ENCODE measurements around the gene WNT8A. TPM values are rescaled to one million over a fixed set of nuclear protein-coding genes. Genes with fewer than 3 reads are reported as not detected.

The WNT8A gene
- polyA plus RNA-seq, 3 donors: not detected

GRCh38 chr5:138111937-138112336 lies 28.1 kb downstream of the WNT8A start:
- Histone ChIP-seq H3K9me3 (replicated peaks in 1 of 2; ENCODE audit: control insufficient read depth in 1 of 2, insufficient read depth in 1 of 2, low read length in 2 of 2) (no peaks in the 10 kb centered on the region), H3K4me3 (replicated peaks in 1 of 3; ENCODE audit: low read depth in 2 of 3, low read length in 3 of 3) (no peak overlapping the region), H3K9ac (ENCODE audit: insufficient read depth, low read length, poor library complexity, severe bottlenecking) (no peak overlapping the region), H3K4me2 (replicated peaks; ENCODE audit: extremely low read depth, low read length, poor library complexity, severe bottlenecking) (no peak overlapping the region), H3K27me3 (ENCODE audit: control insufficient read depth in 2 of 2, insufficient read depth in 2 of 2, low read length in 2 of 2) (peaks cover 0 to 6% of the 10 kb centered on the region in 2 donors), H3K79me2 (ENCODE audit: insufficient read depth, low read length) (no peaks in the 10 kb centered on the region), H3K36me3 (replicated peaks in 1 of 2; ENCODE audit: control insufficient read depth in 1 of 2, insufficient read depth in 2 of 2, low read length in 2 of 2) (no peaks in the 10 kb centered on the region), H3K4me1 (ENCODE audit: control insufficient read depth in 1 of 2, insufficient read depth in 2 of 2, low read length in 2 of 2) (peaks cover 18 to 19% of the 10 kb centered on the region in 2 donors), H3K27ac (ENCODE audit: low read depth in 1 of 2, low read length in 2 of 2) (no peak overlapping the region), H4K20me1 (ENCODE audit: insufficient read depth, low read length) (no peaks in the 10 kb centered on the region), H2AFZ (ENCODE audit: insufficient read depth, low read depth, low read length, poor library complexity, severe bottlenecking) (no peak overlapping the region)
- peaks cover 0 to 2% (median 0%) of the 10 kb centered on the region in 7 donors for H3K9me3 Mint-ChIP-seq
- H3K36me3 Mint-ChIP-seq: no peaks in the 10 kb centered on the region
- H3K4me1 Mint-ChIP-seq: peaks cover 15% of the 10 kb centered on the region
- H3K27ac Mint-ChIP-seq: no peak overlapping the region
- TF ChIP-seq, protein P1, sequence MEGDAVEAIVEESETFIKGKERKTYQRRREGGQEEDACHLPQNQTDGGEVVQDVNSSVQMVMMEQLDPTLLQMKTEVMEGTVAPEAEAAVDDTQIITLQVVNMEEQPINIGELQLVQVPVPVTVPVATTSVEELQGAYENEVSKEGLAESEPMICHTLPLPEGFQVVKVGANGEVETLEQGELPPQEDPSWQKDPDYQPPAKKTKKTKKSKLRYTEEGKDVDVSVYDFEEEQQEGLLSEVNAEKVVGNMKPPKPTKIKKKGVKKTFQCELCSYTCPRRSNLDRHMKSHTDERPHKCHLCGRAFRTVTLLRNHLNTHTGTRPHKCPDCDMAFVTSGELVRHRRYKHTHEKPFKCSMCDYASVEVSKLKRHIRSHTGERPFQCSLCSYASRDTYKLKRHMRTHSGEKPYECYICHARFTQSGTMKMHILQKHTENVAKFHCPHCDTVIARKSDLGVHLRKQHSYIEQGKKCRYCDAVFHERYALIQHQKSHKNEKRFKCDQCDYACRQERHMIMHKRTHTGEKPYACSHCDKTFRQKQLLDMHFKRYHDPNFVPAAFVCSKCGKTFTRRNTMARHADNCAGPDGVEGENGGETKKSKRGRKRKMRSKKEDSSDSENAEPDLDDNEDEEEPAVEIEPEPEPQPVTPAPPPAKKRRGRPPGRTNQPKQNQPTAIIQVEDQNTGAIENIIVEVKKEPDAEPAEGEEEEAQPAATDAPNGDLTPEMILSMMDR (IDR thresholded peaks at IDR 0.05): no peak
- WGBS (ENCODE audit: insufficient coverage): 0% methylated on average over 1 of the region's 1 CpG
- no peak overlapping the region for H3K4me3 Mint-ChIP-seq
- peaks cover 6 to 8% (median 7%) of the 10 kb centered on the region in 3 donors for H3K27me3 Mint-ChIP-seq (ENCODE audit: low read depth in 3 of 3)
- intact Hi-C loops (cut with micrococcal nuclease): no loop called here
- DNase-seq: no peak

DNA sequence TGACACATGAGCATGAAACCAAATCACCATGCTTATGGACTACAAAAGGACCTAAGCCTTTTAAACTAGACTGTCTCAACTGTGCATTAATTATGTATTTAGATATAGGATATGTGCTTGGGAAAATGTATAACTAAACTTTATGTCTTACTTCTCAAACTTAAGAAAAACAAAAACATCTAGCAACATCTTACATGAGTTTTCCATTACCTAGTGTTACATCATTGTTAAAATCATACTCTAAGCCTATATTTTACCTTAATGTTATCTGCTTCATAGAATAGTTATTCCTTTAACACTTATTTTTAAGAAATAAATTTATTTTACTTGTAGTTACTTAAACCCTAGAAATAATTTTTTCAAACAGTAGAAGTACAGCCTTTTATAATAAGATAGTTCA lies 31.4 kb downstream of the WNT8A start:
- no peaks in the 10 kb centered on the region for H3K36me3 Mint-ChIP-seq
- peaks cover 18 to 19% of the 10 kb centered on the region in 2 donors for H3K4me1 ChIP-seq (ENCODE audit: control insufficient read depth in 1 of 2, insufficient read depth in 2 of 2, low read length in 2 of 2)
- no peaks in the 10 kb centered on the region for H4K20me1 ChIP-seq (ENCODE audit: insufficient read depth, low read length)
- no peak overlapping the region for H3K27ac ChIP-seq (ENCODE audit: low read depth in 1 of 2, low read length in 2 of 2)
- no peaks in the 10 kb centered on the region for H3K36me3 ChIP-seq (replicated peaks in 1 of 2; ENCODE audit: control insufficient read depth in 1 of 2, insufficient read depth in 2 of 2, low read length in 2 of 2)
- no peak overlapping the region for H3K9ac ChIP-seq (ENCODE audit: insufficient read depth, low read length, poor library complexity, severe bottlenecking)
- H3K4me3 ChIP-seq (replicated peaks in 1 of 3; ENCODE audit: low read depth in 2 of 3, low read length in 3 of 3): no peak overlapping the region
- TF ChIP-seq, protein P1 (IDR thresholded peaks at IDR 0.05): no peak
- H3K27me3 Mint-ChIP-seq (ENCODE audit: low read depth in 3 of 3): peaks cover 6 to 14% (median 10%) of the 10 kb centered on the region in 3 donors
- no peaks in the 10 kb centered on the region for H3K9me3 ChIP-seq (replicated peaks in 1 of 2; ENCODE audit: control insufficient read depth in 1 of 2, insufficient read depth in 1 of 2, low read length in 2 of 2)
- intact Hi-C loops (cut with micrococcal nuclease): no loop called here
- H3K27me3 ChIP-seq (ENCODE audit: control insufficient read depth in 2 of 2, insufficient read depth in 2 of 2, low read length in 2 of 2): peaks cover 0 to 3% of the 10 kb centered on the region in 2 donors
- H2AFZ ChIP-seq (ENCODE audit: insufficient read depth, low read depth, low read length, poor library complexity, severe bottlenecking): no peak overlapping the region
- H3K4me2 ChIP-seq (replicated peaks; ENCODE audit: extremely low read depth, low read length, poor library complexity, severe bottlenecking): no peak overlapping the region
- no peak for DNase-seq
- H3K9me3 Mint-ChIP-seq: peaks cover 0 to 2% (median 0%) of the 10 kb centered on the region in 7 donors
- H3K4me3 Mint-ChIP-seq: no peak overlapping the region
- H3K79me2 ChIP-seq (ENCODE audit: insufficient read depth, low read length): no peaks in the 10 kb centered on the region
- H3K4me1 Mint-ChIP-seq: peaks cover 15% of the 10 kb centered on the region
- H3K27ac Mint-ChIP-seq: no peak overlapping the region
